DOHH2 (cell line): ENCODE data around the gene TOGARAM2.

Experiments
- CTCF ChIP-seq: fragments of 200-600 bp; sonication (generic); IDR thresholded peaks from one replicate; pipeline ENCODE4 v1.5.1; 2014; ENCODE audit warnings: antibody characterized with exemption, mild to moderate bottlenecking, low read depth, low read length; ENCODE audit not compliant: poor library complexity, severe bottlenecking
- EZH2phosphoT487 ChIP-seq: fragments of 200-600 bp; sonication (generic); IDR thresholded peaks from 2 replicates; pipeline ENCODE4 v1.6.1; 2017; ENCODE audit warnings: borderline replicate concordance, mild to moderate bottlenecking, antibody characterized with exemption, low read length, moderate library complexity, mixed read lengths

- TF ChIP-seq CTCF (no peak), EZH2phosphoT487 (no peak)
Observed at GRCh38 chr2:29060441-29060840, 79.3 kb downstream of the TOGARAM2 start.
